Uterus (tissue), 4 donors: ENCODE data around the gene ELMOD2. TPM values are rescaled to one million over a fixed set of nuclear protein-coding genes. Genes with fewer than 3 reads are reported as not detected.

Experiments used
- DNase-seq, 2 donors: peaks; one replicate each; pipeline ENCODE4 v3.0.0-alpha.2; 2019 to 2020
- H3K27ac ChIP-seq, 2 donors: fragments of 200-600 bp; sonication (generic); 1 replicate in 1 of 2; 2 replicates in 1 of 2; pipeline ENCODE4 v1.5.1; 2016 to 2018
- H3K27me3 ChIP-seq, 2 donors: fragments of 200-600 bp; sonication (generic); one replicate each; pipeline ENCODE4 v1.5.1; 2018 to 2019; ENCODE audit warnings: control low read depth in 1 of 2
- H3K36me3 ChIP-seq, 2 donors: fragments of 200-600 bp; sonication (generic); one replicate each; pipeline ENCODE4 v1.5.1; 2019; ENCODE audit warnings: control low read depth in 1 of 2
- H3K4me1 ChIP-seq, 2 donors: fragments of 200-600 bp; sonication (generic); one replicate each; pipeline ENCODE4 v1.5.1; 2018 to 2019; ENCODE audit warnings: control low read depth in 1 of 2
- H3K4me3 ChIP-seq, 2 donors: fragments of 200-600 bp; sonication (generic); 1 replicate in 1 of 2; 2 replicates in 1 of 2; pipeline ENCODE4 v1.5.1; 2018 to 2019; ENCODE audit warnings: mild to moderate bottlenecking in 1 of 2
- H3K9me3 ChIP-seq, 2 donors: fragments of 200-600 bp; sonication (generic); one replicate each; pipeline ENCODE4 v1.5.1; 2019; ENCODE audit warnings: control low read depth in 1 of 2
- POLR2A ChIP-seq, 2 donors: fragments of 450-650 bp; IDR thresholded peaks; one replicate each; pipeline ENCODE4 v1.6.1; 2016; ENCODE audit warnings: antibody characterized with exemption in 2 of 2, mild to moderate bottlenecking in 1 of 2, moderate library complexity in 1 of 2
- intact Hi-C: fragments of 100-400 bp; cut with DNase I; formaldehyde crosslinking; loops from one replicate; pipeline ENCODE4 v1.15.1; 2023; ENCODE audit warnings: low total_unique reads
- total RNA-seq, 4 donors: library from RNA; depleted of rRNA in 3 of 4; stranded (reverse); fragments of >200 nt in 3 of 4; gene quantifications; one replicate each; pipeline versions ENCODE4 v1.1.0 to v1.2.4, GENCODE V29; 2014 to 2023
- TF ChIP-seq, protein P1 (sequence below), 4 experiments: fragments of 200-600 bp in 2 of 4; fragments of 450-650 bp in 2 of 4; sonication (generic) in 2 of 4; IDR thresholded peaks; one replicate each; pipeline ENCODE4 v1.5.1; 2016 to 2019; ENCODE audit warnings: antibody characterized with exemption in 4 of 4, mild to moderate bottlenecking in 2 of 4, moderate library complexity in 1 of 4
- donor health status: DM: yes; HTN: yes; CAD: no.

The ELMOD2 gene, protein sequence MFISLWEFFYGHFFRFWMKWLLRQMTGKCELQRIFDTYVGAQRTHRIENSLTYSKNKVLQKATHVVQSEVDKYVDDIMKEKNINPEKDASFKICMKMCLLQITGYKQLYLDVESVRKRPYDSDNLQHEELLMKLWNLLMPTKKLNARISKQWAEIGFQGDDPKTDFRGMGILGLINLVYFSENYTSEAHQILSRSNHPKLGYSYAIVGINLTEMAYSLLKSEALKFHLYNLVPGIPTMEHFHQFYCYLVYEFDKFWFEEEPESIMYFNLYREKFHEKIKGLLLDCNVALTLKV
- total RNA-seq, result 10 to 100 TPM in 3 of 4 donors, 1 to 10 TPM in 1; 4.9 to 76.4 (median 19.7) TPM

DNA sequence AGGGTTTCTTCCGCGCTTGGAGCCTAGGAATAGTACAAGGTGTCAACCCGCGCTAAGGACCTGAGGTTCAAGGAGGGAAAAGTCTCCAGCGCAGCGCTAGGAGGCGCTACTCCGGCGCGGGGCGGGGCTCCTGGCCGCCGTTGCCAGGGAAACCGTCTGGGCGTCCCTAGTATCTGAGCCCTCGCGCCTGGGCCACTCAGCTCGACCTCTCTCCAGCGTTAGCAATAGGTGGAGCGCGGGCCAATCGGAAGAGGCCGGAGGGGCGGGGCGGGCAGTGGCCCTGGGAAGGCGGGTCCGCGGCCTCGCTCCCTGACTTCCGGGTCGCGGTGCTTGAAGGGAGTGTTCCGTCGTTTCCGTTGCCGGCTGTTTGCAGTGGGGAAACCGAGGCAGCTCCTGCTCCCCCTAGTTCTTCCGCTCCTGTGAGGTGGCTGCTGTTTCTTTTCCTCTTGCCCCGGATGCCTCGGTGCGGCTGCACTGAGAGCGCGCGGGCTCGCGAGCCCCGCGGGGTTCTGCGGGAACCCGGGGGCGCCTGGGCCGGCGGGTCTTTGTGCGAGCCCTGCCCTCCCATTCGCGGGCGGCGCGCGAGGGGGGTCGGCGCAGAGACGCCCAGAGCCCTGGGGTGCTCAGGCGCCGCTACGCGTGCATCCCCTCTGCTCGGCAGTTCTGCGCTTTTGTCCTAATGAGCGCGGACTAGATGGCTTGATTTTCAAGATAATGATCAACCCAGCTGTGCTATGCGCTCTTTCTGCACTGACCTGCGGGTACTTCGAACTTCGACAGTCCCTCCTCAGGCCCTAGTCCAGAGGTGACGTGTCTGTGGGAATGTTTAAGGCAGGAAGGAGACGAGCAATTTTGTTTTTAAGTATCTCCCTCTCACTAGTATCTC lies at the start of gene ELMOD2:
Gene ELMOD2 (plus strand): TSS at position 312 of the 886 bp plus-strand sequence. CDS start 1,261 bp downstream, outside the sequence.
- Histone ChIP-seq H3K9me3 (no peaks in the 10 kb centered on the region), H3K4me3 (peak within 1 kb of the TSS; percentile 89 to 97), H3K4me1 (no peaks in the 10 kb centered on the region), H3K36me3 (no peaks in the 10 kb centered on the region), H3K27me3 (no peaks in the 10 kb centered on the region), H3K27ac (peak within 1 kb of the TSS; percentile 86 to 94)
- TF ChIP-seq POLR2A (IDR thresholded peaks at IDR 0.05), result peak in 1 of 2 donors; percentile 69
- TF ChIP-seq, protein P1, sequence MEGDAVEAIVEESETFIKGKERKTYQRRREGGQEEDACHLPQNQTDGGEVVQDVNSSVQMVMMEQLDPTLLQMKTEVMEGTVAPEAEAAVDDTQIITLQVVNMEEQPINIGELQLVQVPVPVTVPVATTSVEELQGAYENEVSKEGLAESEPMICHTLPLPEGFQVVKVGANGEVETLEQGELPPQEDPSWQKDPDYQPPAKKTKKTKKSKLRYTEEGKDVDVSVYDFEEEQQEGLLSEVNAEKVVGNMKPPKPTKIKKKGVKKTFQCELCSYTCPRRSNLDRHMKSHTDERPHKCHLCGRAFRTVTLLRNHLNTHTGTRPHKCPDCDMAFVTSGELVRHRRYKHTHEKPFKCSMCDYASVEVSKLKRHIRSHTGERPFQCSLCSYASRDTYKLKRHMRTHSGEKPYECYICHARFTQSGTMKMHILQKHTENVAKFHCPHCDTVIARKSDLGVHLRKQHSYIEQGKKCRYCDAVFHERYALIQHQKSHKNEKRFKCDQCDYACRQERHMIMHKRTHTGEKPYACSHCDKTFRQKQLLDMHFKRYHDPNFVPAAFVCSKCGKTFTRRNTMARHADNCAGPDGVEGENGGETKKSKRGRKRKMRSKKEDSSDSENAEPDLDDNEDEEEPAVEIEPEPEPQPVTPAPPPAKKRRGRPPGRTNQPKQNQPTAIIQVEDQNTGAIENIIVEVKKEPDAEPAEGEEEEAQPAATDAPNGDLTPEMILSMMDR (IDR thresholded peaks at IDR 0.05), result peak; percentile 90 to 96 (median 92)
- intact Hi-C loops, result no loop called here
- peak; percentile 98 for DNase-seq

DNA sequence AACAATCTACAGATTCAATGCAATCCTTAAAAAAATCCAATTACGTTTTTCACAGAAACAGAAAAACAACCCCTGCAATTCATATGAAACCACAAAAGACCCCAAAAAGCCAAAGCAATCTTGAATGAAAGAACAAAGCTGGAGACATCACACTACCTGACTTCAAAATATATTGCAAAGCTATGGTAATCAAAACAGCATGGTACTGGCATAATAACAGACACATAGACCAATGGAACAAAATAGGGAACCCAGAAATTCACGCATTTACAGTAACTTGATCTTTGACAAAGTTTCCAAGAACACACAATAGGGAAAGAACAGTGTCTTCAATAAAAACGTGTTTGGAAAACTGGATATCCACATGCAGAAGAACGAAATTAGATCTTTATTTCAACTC lies 40.5 kb upstream of the ELMOD2 start:
- Histone ChIP-seq H3K4me1 (no peaks in the 10 kb centered on the region), H3K4me3 (no peak overlapping the region), H3K9me3 (no peaks in the 10 kb centered on the region), H3K27me3 (peaks cover 0 to 4% of the 10 kb centered on the region in 2 donors), H3K27ac (no peak overlapping the region), H3K36me3 (no peaks in the 10 kb centered on the region)
- no peak for DNase-seq
- TF ChIP-seq, protein P1 (IDR thresholded peaks at IDR 0.05), result no peak
- no peak for TF ChIP-seq POLR2A (IDR thresholded peaks at IDR 0.05)
- intact Hi-C loops, result no loop called here

GRCh38 chr4:140485939-140486338 lies 38.0 kb upstream of the ELMOD2 start:
- H3K9me3 ChIP-seq, result no peaks in the 10 kb centered on the region
- no peak overlapping the region for H3K4me3 ChIP-seq
- TF ChIP-seq, protein P1 (IDR thresholded peaks at IDR 0.05), result no peak
- TF ChIP-seq POLR2A (IDR thresholded peaks at IDR 0.05), result no peak
- intact Hi-C loops, result no loop called here
- H3K36me3 ChIP-seq, result no peaks in the 10 kb centered on the region
- no peak for DNase-seq
- no peak overlapping the region for H3K27ac ChIP-seq
- no peaks in the 10 kb centered on the region for H3K4me1 ChIP-seq
- H3K27me3 ChIP-seq, result no peaks in the 10 kb centered on the region

DNA sequence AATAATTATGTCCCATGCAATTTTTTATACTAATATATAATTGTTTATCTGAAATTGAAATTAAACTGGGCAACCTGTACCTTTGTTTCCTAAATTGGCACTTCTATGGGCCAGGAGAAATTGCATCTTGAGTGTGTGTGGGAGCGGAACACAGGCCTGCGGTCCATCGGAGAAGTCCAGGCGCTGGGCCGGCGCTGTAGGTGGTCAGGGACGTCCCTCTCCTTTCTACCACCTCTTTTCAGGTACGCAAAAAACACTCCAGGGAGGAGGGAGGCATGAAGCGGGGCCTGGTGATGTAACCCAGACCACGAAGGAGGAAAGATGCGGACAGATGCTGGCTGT lies 26.6 kb upstream of the ELMOD2 start:
- Histone ChIP-seq H3K4me1 (no peaks in the 10 kb centered on the region), H3K9me3 (no peaks in the 10 kb centered on the region), H3K27me3 (peaks cover 0 to 3% of the 10 kb centered on the region in 2 donors), H3K4me3 (no peak overlapping the region), H3K36me3 (no peaks in the 10 kb centered on the region), H3K27ac (no peak overlapping the region)
- intact Hi-C loops, result no loop called here
- no peak for TF ChIP-seq POLR2A (IDR thresholded peaks at IDR 0.05)
- TF ChIP-seq, protein P1 (IDR thresholded peaks at IDR 0.05), result no peak
- no peak for DNase-seq
